IgD-negative memory B cell (primary cell): ENCODE results near the gene GNPTAB. TPM values are rescaled to one million over a fixed set of nuclear protein-coding genes. Genes with fewer than 3 reads are reported as not detected.

Source experiments
- H3K27ac Mint-ChIP-seq, 3 donors: one replicate each; pipeline ENCODE4 v1.8.0; 2020 to 2022; ENCODE audit warnings: mild to moderate bottlenecking in 3 of 3, mixed read lengths in 3 of 3, moderate library complexity in 1 of 3
- H3K27me3 Mint-ChIP-seq: one replicate; pipeline ENCODE4 v1.8.0; 2021; ENCODE audit warnings: mixed read lengths
- H3K36me3 Mint-ChIP-seq: one replicate; pipeline ENCODE4 v1.8.0; 2020; ENCODE audit warnings: mild to moderate bottlenecking, mixed read lengths
- H3K4me1 Mint-ChIP-seq, 3 donors: one replicate each; pipeline ENCODE4 v1.8.0; 2020 to 2022; ENCODE audit warnings: mixed read lengths in 3 of 3, mild to moderate bottlenecking in 1 of 3
- H3K4me3 Mint-ChIP-seq, 4 donors: one replicate each; pipeline ENCODE4 v1.8.0; 2020 to 2022; ENCODE audit warnings: mild to moderate bottlenecking in 4 of 4, mixed read lengths in 4 of 4, moderate library complexity in 3 of 4
- H3K9me3 Mint-ChIP-seq, 3 donors: one replicate each; pipeline ENCODE4 v1.8.0; 2020 to 2021; ENCODE audit warnings: mixed read lengths in 3 of 3, mild to moderate bottlenecking in 1 of 3
- polyA plus RNA-seq: library from polyadenylated mRNA; unstranded; fragments of 300-500 nt; fragmentation: Illumina TruSeq; gene quantifications from one replicate; pipeline ENCODE4 v1.2.3, GENCODE V29; 2021

Gene GNPTAB
- polyA plus RNA-seq, 1 donor from 2014 or later: 28.0 TPM

DNA sequence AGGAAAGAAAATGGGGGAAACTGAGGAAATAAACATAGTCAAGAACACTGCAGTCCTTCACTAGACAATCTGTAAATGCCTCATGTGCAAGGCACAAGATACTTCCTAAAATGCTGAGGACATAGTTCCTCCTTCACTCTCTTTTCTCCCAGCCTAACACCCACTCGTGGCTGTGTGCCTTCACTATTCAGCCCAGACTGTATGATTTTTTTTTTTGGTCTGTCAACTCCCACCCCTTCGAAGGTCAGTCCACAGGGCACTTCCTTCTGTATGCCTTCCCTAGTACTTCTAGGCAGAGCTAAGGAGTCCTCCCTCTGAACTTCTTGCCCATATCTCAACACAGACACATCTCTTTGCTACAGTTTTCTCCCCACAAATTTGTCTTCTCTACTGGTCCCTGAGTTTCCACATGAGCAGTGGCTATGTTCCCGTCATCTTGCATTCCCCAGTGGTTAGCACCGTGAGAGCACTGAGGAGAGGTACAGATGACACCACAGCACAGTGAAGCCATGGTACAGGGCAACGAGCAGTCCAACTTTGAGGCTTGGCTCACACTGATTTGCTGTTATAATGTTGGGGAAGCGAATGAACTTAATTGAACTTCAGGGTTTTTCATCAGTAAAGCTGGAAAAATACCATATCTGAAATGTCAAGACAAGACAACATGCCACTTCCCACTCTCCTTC lies 67.4 kb downstream of the GNPTAB start:
- Mint-ChIP-seq H3K4me3 (no peak overlapping the region), H3K27ac (peak overlapping the region in 1 of 3 donors; percentile 17), H3K27me3 (no peaks in the 10 kb centered on the region), H3K4me1 (peaks cover 8 to 16% (median 12%) of the 10 kb centered on the region in 3 donors), H3K36me3 (peaks cover 2% of the 10 kb centered on the region), H3K9me3 (no peaks in the 10 kb centered on the region)

DNA sequence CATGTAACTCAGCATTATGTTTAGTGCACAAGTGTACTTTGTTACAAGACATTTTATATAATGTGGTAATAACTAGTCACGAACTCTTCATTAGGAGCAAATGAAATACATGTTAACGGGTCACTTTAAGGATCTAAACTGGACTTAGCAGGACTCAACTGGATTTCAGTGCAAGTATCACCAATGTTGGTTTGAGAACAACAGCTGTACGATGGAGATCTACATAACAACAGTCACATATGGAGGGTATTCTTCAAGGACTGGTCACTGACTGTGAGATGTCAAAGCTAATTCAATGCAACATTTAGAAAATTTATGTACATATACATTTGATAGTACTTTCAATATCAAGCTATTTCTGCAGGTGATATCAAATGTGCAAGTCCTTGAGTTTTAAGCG lies 69.0 kb downstream of the GNPTAB start:
- peaks cover 8 to 16% (median 12%) of the 10 kb centered on the region in 3 donors for H3K4me1 Mint-ChIP-seq
- H3K36me3 Mint-ChIP-seq: peaks cover 4% of the 10 kb centered on the region
- no peak overlapping the region for H3K4me3 Mint-ChIP-seq
- no peaks in the 10 kb centered on the region for H3K9me3 Mint-ChIP-seq
- no peaks in the 10 kb centered on the region for H3K27me3 Mint-ChIP-seq
- H3K27ac Mint-ChIP-seq: peak overlapping the region in 1 of 3 donors; percentile 47

DNA sequence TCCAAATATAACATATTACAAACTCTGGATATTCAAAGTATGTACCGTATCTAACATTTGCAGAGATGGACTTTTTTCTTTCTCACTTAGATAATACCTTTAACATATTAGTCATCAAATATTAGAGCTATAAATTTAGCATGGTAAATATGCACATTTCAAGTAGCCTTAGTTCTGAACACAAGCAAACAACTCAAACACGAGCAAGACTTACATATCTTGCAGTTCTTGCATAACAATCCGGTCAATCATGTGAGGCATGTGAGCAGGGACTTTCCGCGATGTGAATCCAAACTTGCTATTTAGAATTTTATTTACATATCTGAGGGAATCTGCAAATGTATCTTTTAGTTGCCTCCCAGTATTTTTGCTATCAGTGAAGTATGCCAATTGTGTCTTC lies 69.4 kb downstream of the GNPTAB start:
- Mint-ChIP-seq H3K9me3 (no peaks in the 10 kb centered on the region), H3K27me3 (no peaks in the 10 kb centered on the region), H3K27ac (peak overlapping the region in 1 of 3 donors; percentile 47), H3K4me3 (no peak overlapping the region), H3K36me3 (peaks cover 6% of the 10 kb centered on the region), H3K4me1 (peaks cover 8 to 16% (median 12%) of the 10 kb centered on the region in 3 donors)

DNA sequence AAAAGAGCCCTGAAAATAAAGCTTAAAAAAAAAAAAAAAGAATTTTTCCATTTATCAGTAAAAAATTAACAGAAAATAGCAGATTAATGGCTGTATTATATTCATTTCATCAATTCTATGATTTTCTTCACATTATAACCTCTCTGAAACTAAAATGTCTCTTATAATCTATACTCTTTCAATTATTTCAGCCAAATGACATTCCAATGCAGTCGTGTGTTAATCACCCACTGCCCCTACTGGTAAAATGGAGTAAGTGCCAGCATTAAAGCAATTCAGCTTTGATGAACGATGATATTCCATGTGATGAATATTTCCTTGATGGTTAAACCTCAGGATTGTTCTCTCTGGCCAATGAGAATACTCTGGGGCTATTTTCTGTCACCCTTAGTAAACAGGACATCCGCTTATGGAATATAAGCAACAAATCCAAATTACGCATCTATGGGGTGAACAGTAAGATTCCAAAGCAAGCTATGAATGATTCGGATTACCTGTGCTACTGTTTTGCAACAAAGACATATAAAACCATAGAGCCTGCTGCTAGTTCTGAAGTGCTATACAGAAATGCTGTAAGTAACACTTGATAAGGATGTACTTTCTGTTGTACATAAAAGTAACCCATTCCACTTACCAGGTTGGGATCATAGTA lies 71.2 kb downstream of the GNPTAB start:
- Mint-ChIP-seq H3K9me3 (no peaks in the 10 kb centered on the region), H3K27ac (peak overlapping the region in 1 of 3 donors; percentile 16), H3K27me3 (no peaks in the 10 kb centered on the region), H3K4me1 (peaks cover 8 to 16% (median 12%) of the 10 kb centered on the region in 3 donors), H3K36me3 (peaks cover 14% of the 10 kb centered on the region), H3K4me3 (no peak overlapping the region)

DNA sequence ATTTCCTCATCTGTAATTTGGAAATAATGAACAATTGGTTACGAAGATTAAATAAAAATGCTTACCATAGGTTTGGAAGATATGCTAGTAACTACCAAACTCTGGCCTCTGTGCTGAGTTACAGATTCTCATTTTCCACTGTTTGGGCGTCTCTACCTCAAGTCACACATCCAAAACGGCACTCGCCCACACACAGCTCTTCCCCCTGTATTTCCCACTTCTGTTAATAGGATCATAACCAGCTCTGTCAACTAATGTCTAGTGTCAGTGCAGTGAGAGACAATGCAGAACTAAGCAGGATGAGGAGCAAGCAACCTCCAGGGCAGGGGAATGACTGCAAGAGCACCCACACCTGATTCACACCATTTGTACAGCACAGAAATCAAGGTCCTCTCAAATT lies 80.6 kb downstream of the GNPTAB start:
- Mint-ChIP-seq H3K36me3 (peaks cover 30% of the 10 kb centered on the region), H3K27ac (peak overlapping the region in 2 of 3 donors; percentile 49 to 55), H3K9me3 (no peaks in the 10 kb centered on the region), H3K27me3 (no peaks in the 10 kb centered on the region), H3K4me3 (no peak overlapping the region), H3K4me1 (peaks cover 12 to 22% (median 17%) of the 10 kb centered on the region in 3 donors)

DNA sequence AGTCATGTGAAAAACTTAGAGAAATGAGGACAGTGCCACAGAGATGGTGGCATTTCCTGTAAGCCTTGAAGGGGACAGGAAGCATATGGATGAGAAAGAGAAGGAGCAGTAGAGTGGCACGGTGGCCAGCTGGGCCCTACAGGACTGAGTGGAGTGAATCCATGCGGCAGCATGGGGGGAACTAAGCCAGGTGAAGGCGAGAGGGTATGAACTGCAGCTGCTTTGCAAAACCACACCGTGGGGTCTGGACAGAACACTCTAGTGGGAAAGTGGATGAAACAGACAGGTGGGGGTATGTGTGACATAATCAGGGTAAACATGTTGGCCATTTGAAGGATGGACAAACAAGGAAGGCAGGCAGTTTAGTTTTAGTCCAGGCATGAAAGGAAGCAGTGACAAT lies 81.1 kb downstream of the GNPTAB start:
- Mint-ChIP-seq H3K4me1 (peaks cover 17 to 27% (median 17%) of the 10 kb centered on the region in 3 donors), H3K36me3 (peaks cover 26% of the 10 kb centered on the region), H3K9me3 (no peaks in the 10 kb centered on the region), H3K27ac (peak overlapping the region in 2 of 3 donors; percentile 29 to 49), H3K4me3 (no peak overlapping the region), H3K27me3 (no peaks in the 10 kb centered on the region)

DNA sequence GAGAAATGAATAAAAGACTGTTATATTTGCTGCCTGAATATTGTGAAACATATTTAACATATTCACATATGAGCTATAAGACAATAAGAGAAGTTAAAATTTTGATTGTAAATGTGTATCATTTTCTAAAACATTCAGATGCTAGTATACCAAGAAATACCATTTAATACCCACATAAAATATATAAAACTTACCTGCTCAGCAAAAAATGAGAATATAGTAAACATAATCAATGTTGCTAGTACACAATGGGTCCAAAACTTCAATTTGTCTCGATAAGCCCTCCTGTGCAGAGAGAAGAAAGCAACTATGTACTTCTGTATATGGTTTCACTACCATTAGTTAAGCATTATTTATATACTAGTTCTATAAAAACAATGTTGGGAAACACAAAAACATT lies 81.9 kb downstream of the GNPTAB start:
- Mint-ChIP-seq H3K27ac (no peak overlapping the region), H3K4me1 (peaks cover 20 to 31% (median 24%) of the 10 kb centered on the region in 3 donors), H3K36me3 (peaks cover 25% of the 10 kb centered on the region), H3K4me3 (no peak overlapping the region), H3K9me3 (no peaks in the 10 kb centered on the region), H3K27me3 (no peaks in the 10 kb centered on the region)

DNA sequence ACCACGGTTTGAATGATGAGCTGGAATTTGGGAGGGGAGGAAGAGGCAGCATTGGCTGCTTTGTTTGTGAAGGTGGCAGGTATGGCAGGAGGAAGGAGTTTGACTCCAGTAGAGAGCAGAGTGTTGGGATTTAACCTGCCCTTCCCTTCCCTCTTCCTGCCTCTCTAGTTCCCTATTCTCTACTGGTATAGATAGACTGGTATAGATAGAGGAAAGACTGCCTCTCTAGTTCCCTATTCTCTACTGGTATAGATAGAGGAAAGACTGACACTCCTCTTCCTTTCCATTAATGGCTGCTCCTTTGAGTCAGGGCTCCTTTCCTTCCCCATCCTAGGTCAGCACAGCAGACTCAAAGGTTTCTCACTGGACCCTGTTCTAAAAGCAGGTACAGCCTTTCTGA lies 83.1 kb downstream of the GNPTAB start:
- Mint-ChIP-seq H3K36me3 (peaks cover 25% of the 10 kb centered on the region), H3K4me1 (peaks cover 32 to 38% (median 34%) of the 10 kb centered on the region in 3 donors), H3K4me3 (peak overlapping the region in 2 of 4 donors; percentile 38 to 54), H3K9me3 (no peaks in the 10 kb centered on the region), H3K27ac (peak overlapping the region in 2 of 3 donors; percentile 61 to 76), H3K27me3 (peaks cover 1% of the 10 kb centered on the region)

DNA sequence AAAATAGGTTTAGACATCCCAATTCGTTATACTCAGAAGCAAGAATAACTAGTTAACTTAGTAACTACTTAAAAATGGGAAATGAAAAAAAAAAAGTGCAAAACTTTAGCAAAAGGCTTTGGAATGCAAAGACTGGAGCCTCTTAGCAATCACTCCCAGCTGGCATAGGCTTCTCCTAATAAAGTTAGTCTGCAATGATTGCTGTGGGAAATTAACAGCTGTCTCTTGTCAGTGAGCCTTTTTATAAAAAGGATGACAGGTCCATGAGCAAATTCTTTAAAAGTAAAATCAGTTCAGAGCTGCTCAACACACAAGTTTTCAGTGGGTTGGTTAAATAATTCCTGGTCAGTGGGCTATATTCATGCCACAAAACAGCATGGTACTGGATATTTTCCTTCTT lies 84.1 kb downstream of the GNPTAB start:
- Mint-ChIP-seq H3K4me1 (peaks cover 38 to 43% (median 42%) of the 10 kb centered on the region in 3 donors), H3K9me3 (no peaks in the 10 kb centered on the region), H3K27ac (peak overlapping the region in 2 of 3 donors; percentile 61 to 76), H3K4me3 (no peak overlapping the region), H3K36me3 (peaks cover 21% of the 10 kb centered on the region), H3K27me3 (peaks cover 1% of the 10 kb centered on the region)

DNA sequence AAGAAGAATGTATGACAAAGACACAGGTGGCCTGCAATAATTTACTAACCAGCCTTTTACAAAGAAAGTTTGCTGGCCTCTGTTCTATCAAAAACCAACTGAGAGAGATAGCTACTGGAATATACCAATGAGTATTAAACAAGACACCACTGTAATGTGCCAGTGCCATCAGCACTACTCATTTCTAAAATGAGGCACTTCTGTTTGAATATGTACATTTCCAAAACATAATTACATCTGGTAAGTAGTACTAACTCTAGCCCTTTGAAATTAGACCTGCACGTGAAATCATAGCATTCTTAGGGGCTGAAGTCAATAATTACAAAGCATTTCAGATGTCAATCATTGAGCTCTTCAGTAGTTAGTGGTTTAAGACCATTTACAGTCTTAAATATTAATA lies 84.6 kb downstream of the GNPTAB start:
- Mint-ChIP-seq H3K36me3 (peaks cover 21% of the 10 kb centered on the region), H3K4me3 (no peak overlapping the region), H3K9me3 (no peaks in the 10 kb centered on the region), H3K27me3 (peaks cover 1% of the 10 kb centered on the region), H3K4me1 (peaks cover 43 to 46% (median 44%) of the 10 kb centered on the region in 3 donors), H3K27ac (no peak overlapping the region)

DNA sequence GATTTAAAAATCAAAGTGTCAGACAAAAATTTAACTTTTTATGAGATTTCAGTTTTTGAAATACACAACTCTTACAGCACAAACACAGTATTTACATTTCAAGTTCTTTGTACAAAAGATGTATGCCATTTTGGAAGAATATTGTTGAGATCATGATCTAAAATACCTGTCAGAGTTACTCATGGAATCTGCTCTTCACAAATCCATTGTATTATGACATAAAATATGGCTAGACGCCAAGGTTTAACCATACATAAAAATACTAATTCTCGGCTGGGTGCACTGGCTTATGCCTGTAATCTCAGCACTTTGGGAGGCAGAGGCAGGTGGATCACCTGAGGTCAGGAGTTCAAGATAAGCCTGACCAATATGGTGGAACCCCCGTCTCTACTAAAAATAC lies 85.3 kb downstream of the GNPTAB start:
- Mint-ChIP-seq H3K9me3 (no peaks in the 10 kb centered on the region), H3K27me3 (peaks cover 1% of the 10 kb centered on the region), H3K27ac (peak overlapping the region; percentile 88 to 99 (median 99)), H3K36me3 (peaks cover 21% of the 10 kb centered on the region), H3K4me1 (peaks cover 46 to 49% (median 47%) of the 10 kb centered on the region in 3 donors), H3K4me3 (peak overlapping the region in 1 of 4 donors; percentile 70)

DNA sequence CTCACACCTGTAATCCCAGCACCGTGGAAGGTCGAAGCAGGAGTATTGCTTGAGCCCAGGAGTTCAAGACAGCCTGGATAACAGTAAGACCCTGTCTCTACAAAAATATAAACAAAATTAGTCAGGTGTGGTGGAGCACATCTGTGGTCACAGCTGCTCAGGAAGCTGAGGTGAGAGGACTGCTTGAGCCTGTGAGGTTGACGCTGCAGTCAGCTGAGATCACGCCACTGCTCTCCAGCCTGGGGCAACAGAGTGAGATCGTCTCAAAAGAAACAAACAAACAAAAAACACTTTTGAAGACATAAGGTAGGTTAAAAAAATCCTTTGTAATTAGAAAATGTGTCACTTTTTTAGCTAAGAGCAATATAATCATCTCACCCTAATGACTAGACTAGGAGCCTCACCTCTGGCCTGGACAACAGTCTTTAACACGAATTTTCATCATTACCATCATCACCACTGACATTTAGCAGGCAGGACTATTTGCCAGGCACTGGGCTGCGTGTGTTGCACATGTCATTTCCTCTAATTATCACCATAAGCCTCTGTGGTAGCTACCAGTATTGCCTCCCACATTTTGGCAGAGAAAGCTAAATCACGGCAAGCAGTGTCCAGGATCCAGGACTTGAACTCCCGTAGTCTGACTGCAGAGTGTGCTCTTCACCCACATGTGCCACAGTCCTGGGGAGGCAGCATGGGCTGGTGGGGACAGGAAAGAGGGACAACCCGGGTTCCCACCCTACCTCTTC lies 86.9 kb downstream of the GNPTAB start:
- Mint-ChIP-seq H3K4me3 (peak overlapping the region; percentile 41 to 79 (median 58)), H3K36me3 (peaks cover 15% of the 10 kb centered on the region), H3K27ac (peak overlapping the region; percentile 88 to 99 (median 99)), H3K9me3 (no peaks in the 10 kb centered on the region), H3K4me1 (peaks cover 40 to 46% (median 46%) of the 10 kb centered on the region in 3 donors), H3K27me3 (peaks cover 1% of the 10 kb centered on the region)

DNA sequence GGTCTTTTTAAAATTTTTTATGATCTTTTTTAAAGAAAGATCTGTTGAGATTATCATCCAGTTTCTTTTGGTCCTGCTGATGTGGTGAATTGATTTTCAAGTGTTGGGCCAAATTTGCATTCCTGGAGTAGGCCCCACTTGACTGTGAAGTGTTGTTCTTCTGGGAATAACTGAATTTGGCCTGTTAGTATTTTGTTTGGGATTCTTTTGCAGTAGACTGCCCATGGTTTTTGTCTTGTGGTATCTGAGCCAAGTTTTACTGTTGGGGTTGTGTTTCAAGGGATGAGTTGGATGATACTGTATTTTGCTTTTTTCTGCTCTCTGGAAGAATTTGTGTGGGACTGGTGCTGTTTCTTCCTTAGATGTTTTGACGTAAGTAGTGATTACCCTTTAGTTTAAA lies 87.5 kb downstream of the GNPTAB start:
- Mint-ChIP-seq H3K27me3 (peaks cover 1% of the 10 kb centered on the region), H3K9me3 (no peaks in the 10 kb centered on the region), H3K4me1 (peaks cover 40 to 46% (median 46%) of the 10 kb centered on the region in 3 donors), H3K4me3 (peak overlapping the region in 3 of 4 donors; percentile 42 to 79 (median 73)), H3K27ac (peak overlapping the region; percentile 88 to 99 (median 99)), H3K36me3 (peaks cover 8% of the 10 kb centered on the region)

DNA sequence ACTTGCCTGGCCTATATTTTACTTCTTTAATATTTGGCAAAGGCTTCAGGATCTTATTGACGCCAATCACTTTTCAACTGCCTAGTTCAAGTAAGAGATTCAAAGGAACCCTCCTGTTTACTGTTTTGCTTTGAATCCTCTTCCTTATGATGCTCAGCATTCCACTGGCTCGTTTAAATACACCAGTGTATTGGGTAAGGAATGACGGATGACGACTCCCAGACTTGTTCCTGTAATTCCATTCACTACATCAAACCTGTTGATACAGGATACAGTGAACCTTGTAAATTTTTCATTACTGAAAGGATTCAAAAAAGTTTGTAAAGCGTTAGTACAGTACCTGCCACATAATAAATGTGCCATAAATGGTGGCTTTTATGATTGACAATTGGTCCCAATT lies 89.8 kb downstream of the GNPTAB start:
- Mint-ChIP-seq H3K36me3 (peaks cover 4% of the 10 kb centered on the region), H3K4me1 (peaks cover 30 to 43% (median 33%) of the 10 kb centered on the region in 3 donors)

DNA sequence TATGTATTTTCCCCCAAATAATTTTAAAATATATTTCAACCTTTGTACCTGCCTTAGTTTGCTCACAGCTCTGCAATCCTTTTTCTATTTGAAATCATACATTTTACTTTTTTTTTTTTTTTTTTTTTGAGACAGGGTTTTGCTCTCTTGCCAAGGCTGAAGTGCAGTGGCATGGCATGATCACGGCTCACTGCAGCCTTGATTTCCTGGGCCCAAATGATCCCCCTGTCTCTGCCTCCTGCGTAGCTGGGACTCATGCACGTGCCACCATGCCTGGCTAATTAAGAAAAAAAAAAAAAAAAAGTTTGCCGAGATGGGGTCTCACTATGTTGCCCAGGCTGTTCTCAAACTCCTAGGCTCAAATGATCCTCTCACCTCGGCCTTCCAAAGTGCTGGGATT lies 90.2 kb downstream of the GNPTAB start:
- peaks cover 30 to 42% (median 33%) of the 10 kb centered on the region in 3 donors for H3K4me1 Mint-ChIP-seq
- H3K27ac Mint-ChIP-seq: peak overlapping the region in 1 of 3 donors; percentile 78
- H3K27me3 Mint-ChIP-seq: peaks cover 1% of the 10 kb centered on the region
- H3K36me3 Mint-ChIP-seq: peaks cover 4% of the 10 kb centered on the region
- H3K9me3 Mint-ChIP-seq: no peaks in the 10 kb centered on the region
- H3K4me3 Mint-ChIP-seq: no peak overlapping the region

More for the DNA sequence above, 89.8 kb downstream of the GNPTAB start:
- H3K27ac Mint-ChIP-seq: peak overlapping the region; percentile 78 to 99 (median 88)
- H3K27me3 Mint-ChIP-seq: peaks cover 1% of the 10 kb centered on the region
- H3K9me3 Mint-ChIP-seq: no peaks in the 10 kb centered on the region
- H3K4me3 Mint-ChIP-seq: peak overlapping the region in 2 of 4 donors; percentile 11 to 42
